HEK293T (cell line): Measurements from ENCODE around the gene ADGRL2.
"Not testable (repeated sequence)": the region's sequence is repeated elsewhere in the genome, so short reads cannot be mapped to it uniquely, and the experiment has no call there.

ENCODE experiments used
- CTCF ChIA-PET: fragments of 350-600 bp; formaldehyde crosslinking; extraction: SDS; loops from one replicate; lab custom pipeline; 2021; ENCODE audit warnings: antibody characterized with exemption, inconsistent platforms; lab: Yijun Ruan, JAX
- POLR2A ChIA-PET: fragments of 350-600 bp; formaldehyde crosslinking; extraction: SDS; loops from one replicate; lab custom pipeline; 2020; ENCODE audit warnings: antibody characterized with exemption, inconsistent platforms; lab: Yijun Ruan, JAX
- DNase-seq: peaks from one replicate; pipeline ENCODE4 v3.0.0; 2012; ENCODE audit warnings: mixed read lengths; ENCODE audit errors: extremely low spot score
- ARNT ChIP-seq: fragments of 450-650 bp; IDR thresholded peaks from 2 replicates; pipeline ENCODE4 v1.6.1; 2017; ENCODE audit warnings: mild to moderate bottlenecking
- BHLHE40 ChIP-seq: fragments of 450-650 bp; IDR thresholded peaks from 2 replicates; pipeline ENCODE4 v1.6.1; 2016; ENCODE audit warnings: mild to moderate bottlenecking, moderate library complexity, borderline replicate concordance
- CTBP1 ChIP-seq: fragments of 450-650 bp; IDR thresholded peaks from 2 replicates; pipeline ENCODE4 v1.6.1; 2016; ENCODE audit warnings: borderline replicate concordance
- ELF4 ChIP-seq: fragments of 450-650 bp; IDR thresholded peaks from 2 replicates; pipeline ENCODE4 v1.6.1; 2017; ENCODE audit warnings: antibody characterized with exemption
- FOXA1 ChIP-seq: fragments of 450-650 bp; IDR thresholded peaks from 2 replicates; pipeline ENCODE4 v1.6.1; 2016; ENCODE audit warnings: mild to moderate bottlenecking
- FOXK2 ChIP-seq: fragments of 450-650 bp; IDR thresholded peaks from 2 replicates; pipeline ENCODE4 v1.6.1; 2016; ENCODE audit warnings: mild to moderate bottlenecking
- FOXM1 ChIP-seq: fragments of 450-650 bp; IDR thresholded peaks from 2 replicates; pipeline ENCODE4 v1.6.1; 2017; ENCODE audit warnings: mild to moderate bottlenecking, borderline replicate concordance
- HDGF ChIP-seq: fragments of 450-650 bp; IDR thresholded peaks from 2 replicates; pipeline ENCODE4 v1.6.1; 2017; ENCODE audit warnings: antibody characterized with exemption, borderline replicate concordance
- L3MBTL2 ChIP-seq: fragments of 450-650 bp; conservative IDR thresholded peaks from 2 replicates; pipeline ENCODE4 v1.6.1; 2016; ENCODE audit warnings: mild to moderate bottlenecking
- LEF1 ChIP-seq: fragments of 450-650 bp; IDR thresholded peaks from 2 replicates; pipeline ENCODE4 v1.6.1; 2017; ENCODE audit warnings: mild to moderate bottlenecking, borderline replicate concordance
- NFRKB ChIP-seq: fragments of 450-650 bp; IDR thresholded peaks from 2 replicates; pipeline ENCODE4 v1.6.1; 2016; ENCODE audit warnings: mild to moderate bottlenecking, moderate library complexity
- PKNOX1 ChIP-seq: fragments of 450-650 bp; IDR thresholded peaks from 2 replicates; pipeline ENCODE4 v1.6.1; 2016
- SP1 ChIP-seq: fragments of 450-650 bp; IDR thresholded peaks from 2 replicates; pipeline ENCODE4 v1.6.1; 2017
- SUZ12 ChIP-seq: fragments of 450-650 bp; IDR thresholded peaks from 2 replicates; pipeline ENCODE4 v1.6.1; 2016; ENCODE audit warnings: mild to moderate bottlenecking
- TARDBP ChIP-seq: fragments of 450-650 bp; IDR thresholded peaks from 2 replicates; pipeline ENCODE4 v1.6.1; 2016
- ZNF384 ChIP-seq: fragments of 450-650 bp; IDR thresholded peaks from 2 replicates; pipeline ENCODE4 v1.6.1; 2016

Gene ADGRL2

GRCh38 chr1:81880781-81881180 lies 80.0 kb downstream of the ADGRL2 start:
- ChIA-PET CTCF (no interaction called here), POLR2A (no interaction called here)

DNA sequence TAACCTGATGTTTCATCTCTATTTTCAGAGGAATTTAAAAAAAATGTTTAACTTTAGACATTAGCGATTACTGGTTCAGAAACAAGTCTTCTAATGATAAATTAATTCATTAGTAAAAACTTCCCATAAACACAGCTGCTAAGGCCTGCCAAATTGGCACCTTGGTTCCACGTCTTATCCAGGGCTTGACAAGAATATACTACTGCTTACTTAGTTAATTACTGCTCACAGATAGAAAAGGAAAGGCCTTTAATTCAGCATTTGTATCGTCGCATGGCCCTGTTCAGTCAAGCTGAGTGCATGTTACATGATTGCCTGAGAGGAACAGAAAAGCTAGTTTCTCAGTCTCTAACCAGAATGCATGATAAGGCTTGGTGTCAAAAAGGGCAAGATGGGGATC lies 84.6 kb downstream of the ADGRL2 start:
- ChIA-PET CTCF (no interaction called here), POLR2A (no interaction called here)
- TF ChIP-seq FOXK2 (no peak), TARDBP (no peak), L3MBTL2 (no peak), PKNOX1 (no peak), NFRKB (no peak), FOXM1 (no peak), ARNT (no peak), HDGF (no peak), CTBP1 (no peak), FOXA1 (no peak), LEF1 (no peak), SUZ12 (no peak), SP1 (no peak), BHLHE40 (no peak), ZNF384 (no peak), ELF4 (no peak)
- no peak for DNase-seq

More at GRCh38 chr1:81880781-81881180, 80.0 kb downstream of the ADGRL2 start:
- TF ChIP-seq FOXM1: no peak
- TF ChIP-seq TARDBP: no peak
- TF ChIP-seq NFRKB: no peak
- no peak for TF ChIP-seq HDGF
- DNase-seq: no peak

DNA sequence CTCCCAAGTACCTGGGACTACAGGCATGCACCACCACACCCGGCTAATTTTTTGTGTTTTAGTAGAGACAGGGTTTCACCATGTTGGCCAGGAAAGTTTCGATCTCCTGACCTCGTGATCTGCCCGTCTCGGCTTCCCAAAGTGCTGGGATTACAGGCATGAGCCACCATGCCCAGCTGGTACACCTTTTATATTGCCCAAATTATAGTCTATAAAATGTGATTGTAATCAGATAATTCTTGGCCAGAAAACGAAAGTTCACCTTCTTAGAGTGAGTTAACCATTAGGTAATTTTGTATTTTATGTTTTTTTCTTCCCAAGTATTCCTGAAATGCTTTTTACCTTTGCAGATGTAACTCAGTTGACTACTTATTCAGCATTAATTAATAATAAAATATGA lies 85.6 kb downstream of the ADGRL2 start:
- CTCF ChIA-PET, DNase-seq, POLR2A ChIA-PET: not testable (repeated sequence)

DNA sequence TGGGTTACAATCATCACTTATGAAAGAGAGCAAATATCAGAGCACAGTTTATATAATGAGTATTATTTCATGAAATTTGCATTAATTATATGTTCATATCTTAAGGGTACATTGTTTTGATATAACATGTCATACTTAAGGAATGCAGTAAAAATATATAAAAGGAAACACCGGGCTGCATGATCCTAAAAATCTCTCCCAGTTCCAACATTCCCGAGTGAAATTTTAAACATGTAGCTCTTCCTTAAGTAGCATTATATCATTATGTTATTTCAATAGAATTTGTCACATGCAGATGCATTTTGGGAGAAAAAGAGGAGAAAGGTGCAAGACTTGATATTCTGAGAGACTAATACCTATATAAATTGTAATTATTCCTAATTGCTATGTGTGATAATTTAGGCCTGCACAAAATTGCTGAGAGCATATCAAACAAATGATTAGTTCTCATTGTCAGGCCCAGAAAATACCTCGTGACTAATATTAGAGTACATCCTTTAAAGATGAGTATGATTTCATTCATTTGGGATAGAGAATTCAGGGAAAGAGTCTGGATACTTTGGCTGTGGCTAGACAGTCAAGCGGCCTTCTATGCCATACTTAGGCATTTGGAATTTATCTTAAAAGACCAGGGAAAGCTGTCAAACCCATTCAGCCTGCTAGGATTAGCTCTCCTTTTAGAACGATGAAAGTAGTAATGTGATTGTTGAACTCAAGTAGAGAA lies 86.8 kb downstream of the ADGRL2 start:
- TF ChIP-seq TARDBP: no peak
- TF ChIP-seq CTBP1: no peak
- ChIA-PET CTCF (no interaction called here), POLR2A (interaction anchor here (0.7 kb wide), 1 partner anchor 10 kb away, joined by 4 read pairs; no protein-coding TSS in a partner anchor)
- no peak for DNase-seq

DNA sequence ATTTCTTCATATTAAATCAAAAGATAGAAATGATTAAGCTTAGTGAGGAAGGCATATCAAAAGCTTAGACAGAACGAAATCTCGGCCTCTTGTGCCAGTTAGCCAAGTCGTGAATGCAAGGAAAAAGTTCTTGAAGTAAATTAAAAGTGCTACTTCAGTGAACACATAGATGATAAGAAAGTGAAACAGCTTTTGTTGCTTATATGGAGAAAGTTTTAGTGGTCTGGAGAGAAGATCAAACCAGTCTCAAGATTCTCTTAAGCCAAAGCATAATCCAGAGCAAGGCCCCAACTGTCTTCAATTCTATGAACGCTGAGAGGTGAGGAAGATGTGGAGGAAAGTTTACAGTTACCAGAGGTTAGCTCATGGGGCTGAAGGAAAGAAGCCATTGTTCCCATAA lies 88.4 kb downstream of the ADGRL2 start:
- CTCF ChIA-PET: no interaction called here
- POLR2A ChIA-PET: no interaction called here
- TF ChIP-seq NFRKB: no peak
- no peak for TF ChIP-seq L3MBTL2
- TF ChIP-seq PKNOX1: no peak
- no peak for TF ChIP-seq HDGF
- TF ChIP-seq SP1: no peak
- no peak for TF ChIP-seq CTBP1
- no peak for TF ChIP-seq TARDBP
- no peak for TF ChIP-seq SUZ12
- TF ChIP-seq ELF4: no peak
- no peak for TF ChIP-seq BHLHE40
- TF ChIP-seq ARNT: no peak
- TF ChIP-seq LEF1: no peak
- no peak for DNase-seq

- CTCF ChIA-PET: no interaction called here
- POLR2A ChIA-PET: no interaction called here
- TF ChIP-seq FOXM1: no peak
- no peak for TF ChIP-seq ARNT
- TF ChIP-seq BHLHE40: no peak
- TF ChIP-seq ELF4: no peak
- TF ChIP-seq PKNOX1: no peak
- TF ChIP-seq CTBP1: no peak
- no peak for TF ChIP-seq SUZ12
- no peak for TF ChIP-seq SP1
- TF ChIP-seq FOXK2: no peak
- no peak for DNase-seq
These were observed 94.1 kb downstream of the ADGRL2 start for GRCh38 chr1:81894867-81895266.

GRCh38 chr1:81899214-81899821 lies 98.6 kb downstream of the ADGRL2 start:
- POLR2A ChIA-PET: no interaction called here
- no peak for DNase-seq
- CTCF ChIA-PET: no interaction called here
- TF ChIP-seq NFRKB: no peak
